Hepatocyte (in vitro differentiated cells): Measurements from ENCODE around the gene RPUSD2. TPM values are rescaled to one million over a fixed set of nuclear protein-coding genes. Genes with fewer than 3 reads are reported as not detected.

Experiments used
- DNase-seq: peaks from one replicate; pipeline ENCODE4 v3.0.0-alpha.2; 2016; ENCODE audit warnings: low spot score
- H2AFZ ChIP-seq: fragments of 200-600 bp; sonication (generic); 2 replicates; pipeline ENCODE4 v1.6.0; 2016; ENCODE audit warnings: antibody characterized with exemption, mild to moderate bottlenecking
- H3K27ac ChIP-seq: fragments of 200-600 bp; sonication (generic); 2 replicates; pipeline ENCODE4 v1.5.1; 2016; ENCODE audit warnings: mild to moderate bottlenecking
- H3K27me3 ChIP-seq: fragments of 200-600 bp; sonication (generic); 2 replicates; pipeline ENCODE4 v1.6.1; 2016
- H3K36me3 ChIP-seq: fragments of 200-600 bp; sonication (generic); replicated peaks from 2 replicates; pipeline ENCODE4 v1.5.1; 2016; ENCODE audit warnings: low read depth; ENCODE audit not compliant: insufficient read depth
- H3K4me1 ChIP-seq: fragments of 200-600 bp; sonication (generic); 2 replicates; pipeline ENCODE4 v1.5.1; 2016; ENCODE audit warnings: mild to moderate bottlenecking, moderate library complexity; ENCODE audit not compliant: insufficient read depth
- H3K4me2 ChIP-seq: fragments of 200-600 bp; sonication (generic); 2 replicates; pipeline ENCODE4 v1.6.0; 2016
- H3K4me3 ChIP-seq: fragments of 200-600 bp; sonication (generic); 2 replicates; pipeline ENCODE4 v1.5.1; 2016; ENCODE audit warnings: mild to moderate bottlenecking
- H3K79me2 ChIP-seq: fragments of 200-600 bp; sonication (generic); 2 replicates; pipeline ENCODE4 v1.6.0; 2017; ENCODE audit warnings: mild to moderate bottlenecking
- H3K9me2 ChIP-seq: fragments of 200-600 bp; sonication (generic); replicated peaks from 2 replicates; pipeline ENCODE4 v1.6.0; 2017; ENCODE audit warnings: mild to moderate bottlenecking; ENCODE audit not compliant: insufficient read depth
- H3K9me3 ChIP-seq: fragments of 200-600 bp; sonication (generic); 2 replicates; pipeline ENCODE4 v1.5.1; 2016; ENCODE audit warnings: low read depth, mild to moderate bottlenecking
- H4K20me1 ChIP-seq: fragments of 200-600 bp; sonication (generic); 2 replicates; pipeline ENCODE4 v1.6.0; 2016; ENCODE audit warnings: mild to moderate bottlenecking; ENCODE audit not compliant: insufficient read depth, poor library complexity, severe bottlenecking
- EZH2 ChIP-seq: fragments of 200-600 bp; sonication (generic); IDR thresholded peaks from 2 replicates; pipeline ENCODE4 v1.6.1; 2016; ENCODE audit warnings: antibody characterized with exemption, mild to moderate bottlenecking, borderline replicate concordance
- EZH2phosphoT487 ChIP-seq: fragments of 200-600 bp; sonication (generic); IDR thresholded peaks from one replicate; pipeline ENCODE4 v1.6.1; 2018; ENCODE audit warnings: antibody characterized with exemption, mild to moderate bottlenecking, low read depth, moderate library complexity; ENCODE audit not compliant: unreplicated experiment, severe bottlenecking
- WGBS: methylation state at CpG from one replicate; pipeline ENCODE4 v1.1.6; 2016; ENCODE audit warnings: low lambda C conversion rate; ENCODE audit errors: missing lambda C conversion rate; 5-methylcytosine and 5-hydroxymethylcytosine counted together
- polyA plus RNA-seq: library from polyadenylated mRNA; unstranded; fragments of >200 nt; fragmentation: Nextera tagmentation; extraction: Ambion mirVana; gene quantifications from 2 replicates; pipeline ENCODE4 v1.2.1, GENCODE V29; 2016
- total RNA-seq: library from RNA; depleted of rRNA; stranded (reverse); fragments of >200 nt; gene quantifications from 2 replicates; pipeline ENCODE4 v1.2.3, GENCODE V29; 2014
- TF ChIP-seq, protein P1 (sequence below): fragments of 200-600 bp; sonication (generic); IDR thresholded peaks from 2 replicates; pipeline ENCODE4 v1.5.1; 2016; ENCODE audit warnings: antibody characterized with exemption, mild to moderate bottlenecking; ENCODE audit not compliant: poor library complexity

Gene RPUSD2
- total and polyA plus RNA-seq, 2 experiments from 2014 or later: 8.6 to 11.5 TPM

DNA sequence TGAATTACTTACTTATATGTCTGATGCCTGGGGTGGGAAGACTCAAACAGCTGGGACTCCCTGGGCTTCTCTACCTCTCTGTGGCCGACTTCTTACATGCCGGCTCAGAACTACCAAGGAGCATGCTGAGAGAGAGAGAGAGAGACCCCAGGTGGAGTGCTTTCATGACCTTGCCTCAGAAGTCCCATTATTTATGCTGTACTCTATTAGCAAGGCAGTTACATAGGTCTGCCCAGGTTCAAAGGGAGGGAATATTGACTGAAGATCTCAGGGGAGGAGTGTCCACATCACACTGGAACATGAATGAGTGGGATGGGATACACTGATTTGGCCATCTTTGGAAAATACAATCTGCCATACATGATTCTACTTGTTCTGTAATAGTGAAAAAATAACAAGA is 20.5 kb upstream of the RPUSD2 start:
- TF ChIP-seq, protein P1, sequence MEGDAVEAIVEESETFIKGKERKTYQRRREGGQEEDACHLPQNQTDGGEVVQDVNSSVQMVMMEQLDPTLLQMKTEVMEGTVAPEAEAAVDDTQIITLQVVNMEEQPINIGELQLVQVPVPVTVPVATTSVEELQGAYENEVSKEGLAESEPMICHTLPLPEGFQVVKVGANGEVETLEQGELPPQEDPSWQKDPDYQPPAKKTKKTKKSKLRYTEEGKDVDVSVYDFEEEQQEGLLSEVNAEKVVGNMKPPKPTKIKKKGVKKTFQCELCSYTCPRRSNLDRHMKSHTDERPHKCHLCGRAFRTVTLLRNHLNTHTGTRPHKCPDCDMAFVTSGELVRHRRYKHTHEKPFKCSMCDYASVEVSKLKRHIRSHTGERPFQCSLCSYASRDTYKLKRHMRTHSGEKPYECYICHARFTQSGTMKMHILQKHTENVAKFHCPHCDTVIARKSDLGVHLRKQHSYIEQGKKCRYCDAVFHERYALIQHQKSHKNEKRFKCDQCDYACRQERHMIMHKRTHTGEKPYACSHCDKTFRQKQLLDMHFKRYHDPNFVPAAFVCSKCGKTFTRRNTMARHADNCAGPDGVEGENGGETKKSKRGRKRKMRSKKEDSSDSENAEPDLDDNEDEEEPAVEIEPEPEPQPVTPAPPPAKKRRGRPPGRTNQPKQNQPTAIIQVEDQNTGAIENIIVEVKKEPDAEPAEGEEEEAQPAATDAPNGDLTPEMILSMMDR: no peak
- TF ChIP-seq EZH2phosphoT487: no peak
- no peak for TF ChIP-seq EZH2
- H3K27ac ChIP-seq: no peak overlapping the region

DNA sequence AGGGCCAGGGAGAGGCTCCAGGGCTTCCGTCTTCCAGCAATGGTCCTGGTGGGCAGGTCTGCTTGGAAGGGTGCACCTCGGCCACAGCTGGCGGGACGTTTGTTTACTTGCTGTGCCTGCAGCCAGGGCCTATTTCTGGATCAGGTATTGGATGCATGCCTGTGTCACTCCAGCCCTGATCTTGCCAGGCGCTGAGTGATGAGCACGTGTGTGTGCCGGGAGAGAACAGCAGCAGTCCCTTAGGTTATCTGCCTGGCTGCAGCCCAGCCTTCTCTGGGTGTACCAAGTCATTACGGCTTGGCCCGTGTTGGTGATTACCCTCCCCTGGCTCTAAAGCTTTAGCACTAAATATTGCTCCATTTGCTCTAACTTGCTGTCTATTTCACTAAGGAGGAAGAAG is 19.2 kb upstream of the RPUSD2 start:
- H3K9me2 ChIP-seq: no peaks in the 10 kb centered on the region
- H3K9me3 ChIP-seq: no peaks in the 10 kb centered on the region
- no peaks in the 10 kb centered on the region for H4K20me1 ChIP-seq
- no peaks in the 10 kb centered on the region for H3K4me1 ChIP-seq
- no peak overlapping the region for H2AFZ ChIP-seq
- no peaks in the 10 kb centered on the region for H3K79me2 ChIP-seq
- no peaks in the 10 kb centered on the region for H3K27me3 ChIP-seq
- no peak overlapping the region for H3K4me2 ChIP-seq
- H3K36me3 ChIP-seq: no peaks in the 10 kb centered on the region
- TF ChIP-seq EZH2 (no peak), EZH2phosphoT487 (no peak)
- TF ChIP-seq, protein P1: no peak
- 83% methylated on average over 9 of the region's 9 CpGs for WGBS
- no peak for DNase-seq
- H3K4me3 ChIP-seq: no peak overlapping the region
- H3K27ac ChIP-seq: no peak overlapping the region

More for the DNA sequence above, 20.5 kb upstream of the RPUSD2 start:
- H3K9me2 ChIP-seq: no peaks in the 10 kb centered on the region
- H3K9me3 ChIP-seq: no peaks in the 10 kb centered on the region
- H3K27me3 ChIP-seq: no peaks in the 10 kb centered on the region
- WGBS: 87% methylated on average over 2 of the region's 2 CpGs
- no peaks in the 10 kb centered on the region for H3K4me1 ChIP-seq
- no peak overlapping the region for H3K4me3 ChIP-seq
- H3K36me3 ChIP-seq: no peaks in the 10 kb centered on the region
- no peak overlapping the region for H2AFZ ChIP-seq
- H3K79me2 ChIP-seq: no peaks in the 10 kb centered on the region
- no peak for DNase-seq
- H4K20me1 ChIP-seq: no peaks in the 10 kb centered on the region
- H3K4me2 ChIP-seq: no peak overlapping the region

DNA sequence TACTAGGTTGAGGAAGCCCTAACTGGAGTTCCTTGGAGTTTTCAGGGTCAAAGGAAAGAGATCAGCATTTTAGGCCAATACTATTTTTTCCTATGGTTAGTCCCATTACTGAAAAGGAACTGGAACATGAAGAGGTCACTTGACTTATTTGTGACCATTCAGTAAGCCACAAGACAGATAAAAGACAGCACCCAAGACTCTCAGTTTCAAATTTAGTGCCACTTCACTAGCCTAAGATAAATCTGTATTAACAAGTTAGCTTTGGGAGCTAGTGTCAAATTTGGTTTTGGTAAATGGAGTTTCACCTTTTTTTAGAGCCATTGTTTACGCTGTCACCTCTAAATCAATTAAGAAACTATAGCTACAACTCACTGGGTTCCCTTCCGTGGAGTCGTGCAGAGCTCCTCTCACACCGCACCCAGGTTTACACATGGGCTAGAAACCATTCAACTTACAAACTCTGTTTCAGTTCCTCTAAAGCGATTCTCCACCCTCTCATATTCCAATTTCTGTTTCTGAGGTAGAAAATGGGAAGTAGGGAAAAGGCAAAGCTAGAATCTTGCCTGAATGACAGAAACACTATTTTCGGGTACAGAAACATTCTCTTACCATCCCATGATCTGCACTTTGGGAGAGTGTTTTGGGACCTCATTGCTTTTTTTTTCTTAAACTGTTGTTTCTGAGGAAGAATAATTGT is 18.6 kb upstream of the RPUSD2 start:
- H3K4me1 ChIP-seq: no peaks in the 10 kb centered on the region
- no peaks in the 10 kb centered on the region for H3K9me3 ChIP-seq
- WGBS: 97% methylated on average over 6 of the region's 6 CpGs
- no peaks in the 10 kb centered on the region for H4K20me1 ChIP-seq
- H3K79me2 ChIP-seq: no peaks in the 10 kb centered on the region
- no peaks in the 10 kb centered on the region for H3K36me3 ChIP-seq
- no peak overlapping the region for H3K27ac ChIP-seq
- H3K9me2 ChIP-seq: no peaks in the 10 kb centered on the region
- no peak for DNase-seq
- no peaks in the 10 kb centered on the region for H3K27me3 ChIP-seq
- H2AFZ ChIP-seq: no peak overlapping the region
- no peak overlapping the region for H3K4me3 ChIP-seq
- no peak for TF ChIP-seq EZH2
- TF ChIP-seq EZH2phosphoT487: no peak
- TF ChIP-seq, protein P1: no peak
- no peak overlapping the region for H3K4me2 ChIP-seq

DNA sequence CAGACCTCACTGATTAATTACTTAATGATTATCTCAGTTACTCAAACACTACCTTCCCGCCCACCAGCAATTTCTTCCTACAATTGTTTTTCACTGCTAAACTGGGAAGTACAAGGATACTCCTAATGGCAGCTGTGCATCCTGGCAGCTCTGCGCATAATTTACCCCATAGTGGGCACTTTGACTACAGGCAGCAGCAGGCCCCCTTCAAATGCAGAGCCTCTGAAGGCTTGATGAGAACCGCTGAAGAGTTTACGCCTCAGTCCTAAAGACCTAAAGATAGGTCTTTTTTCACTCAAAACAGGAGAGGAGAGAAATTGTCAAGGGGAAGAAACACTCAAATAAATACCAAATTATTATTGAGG is 15.0 kb upstream of the RPUSD2 start:
- no peaks in the 10 kb centered on the region for H3K9me3 ChIP-seq
- no peaks in the 10 kb centered on the region for H4K20me1 ChIP-seq
- H3K36me3 ChIP-seq: no peaks in the 10 kb centered on the region
- TF ChIP-seq EZH2phosphoT487 (no peak), EZH2 (no peak)
- TF ChIP-seq, protein P1: no peak
- H3K4me2 ChIP-seq: no peak overlapping the region
- no peak overlapping the region for H3K4me3 ChIP-seq
- no peaks in the 10 kb centered on the region for H3K27me3 ChIP-seq
- H3K79me2 ChIP-seq: no peaks in the 10 kb centered on the region
- no peaks in the 10 kb centered on the region for H3K9me2 ChIP-seq
- no peak overlapping the region for H2AFZ ChIP-seq
- no peak for DNase-seq
- 78% methylated on average over 4 of the region's 4 CpGs for WGBS
- no peak overlapping the region for H3K27ac ChIP-seq
- no peaks in the 10 kb centered on the region for H3K4me1 ChIP-seq
